Fibroblast of lung (primary cell): ENCODE measurements around the gene EVA1B. TPM values are rescaled to one million over a fixed set of nuclear protein-coding genes. Genes with fewer than 3 reads are reported as not detected.

Experiments used
- DNase-seq, 2 donors: peaks; one replicate each; pipeline versions ENCODE4 v3.0.0 to v3.0.0-alpha.2; 2010; ENCODE audit warnings: low read depth in 2 of 2
- H2AFZ ChIP-seq: 2 replicates; pipeline ENCODE4 v1.5.1; 2012; ENCODE audit warnings: low read length, control low read depth, inconsistent platforms
- H3K27ac ChIP-seq: 2 replicates; pipeline ENCODE4 v1.5.1; 2011; ENCODE audit warnings: low read length, control low read depth; ENCODE audit not compliant: insufficient read depth
- H3K27me3 ChIP-seq: 2 replicates; pipeline ENCODE4 v1.5.1; 2011; ENCODE audit warnings: mild to moderate bottlenecking, low read length; ENCODE audit not compliant: control insufficient read depth, insufficient read depth
- H3K36me3 ChIP-seq: 2 replicates; pipeline ENCODE4 v1.5.1; 2011; ENCODE audit warnings: low read length; ENCODE audit not compliant: control insufficient read depth, insufficient read depth
- H3K4me1 ChIP-seq: 2 replicates; pipeline ENCODE4 v1.5.1; 2011; ENCODE audit warnings: low read length; ENCODE audit not compliant: control insufficient read depth, insufficient read depth; ENCODE audit errors: extremely low read depth
- H3K4me2 ChIP-seq: 2 replicates; pipeline ENCODE4 v1.5.1; 2011; ENCODE audit warnings: low read length, control low read depth; ENCODE audit not compliant: insufficient read depth; ENCODE audit errors: extremely low read depth
- H3K4me3 ChIP-seq, 4 experiments: fragments of 200-600 bp in 1 of 4; sonication (generic) in 1 of 4; replicated peaks in 1 of 4; 2 replicates each; pipeline ENCODE4 v1.5.1; 2011 to 2016; ENCODE audit warnings: low read length in 4 of 4, low read depth in 3 of 4, mild to moderate bottlenecking in 3 of 4, control low read depth in 2 of 4, inconsistent platforms in 1 of 4, mixed read lengths in 1 of 4; ENCODE audit not compliant: insufficient read depth in 1 of 4; ENCODE audit errors: control extremely low read depth in 1 of 4
- H3K79me2 ChIP-seq: 2 replicates; pipeline ENCODE4 v1.5.1; 2012; ENCODE audit warnings: mild to moderate bottlenecking, low read length, inconsistent platforms; ENCODE audit not compliant: control insufficient read depth, insufficient read depth
- H3K9ac ChIP-seq: 2 replicates; pipeline ENCODE4 v1.5.1; 2011; ENCODE audit warnings: mild to moderate bottlenecking, low read length, control low read depth; ENCODE audit not compliant: insufficient read depth
- H3K9me3 ChIP-seq: 2 replicates; pipeline ENCODE4 v1.5.1; 2012; ENCODE audit warnings: low read depth, low read length; ENCODE audit not compliant: control insufficient read depth, insufficient read depth
- H4K20me1 ChIP-seq: 2 replicates; pipeline ENCODE4 v1.5.1; 2011; ENCODE audit warnings: low read length; ENCODE audit not compliant: control insufficient read depth, insufficient read depth; ENCODE audit errors: extremely low read depth
- CTCF ChIP-seq, 2 donors: IDR thresholded peaks in 1 of 2; conservative IDR thresholded peaks in 1 of 2; 1 replicate in 1 of 2; 2 replicates in 1 of 2; pipeline ENCODE4 v1.5.1; 2011 to 2012; ENCODE audit warnings: low read length in 2 of 2, control low read depth in 1 of 2, inconsistent platforms in 1 of 2, low read depth in 1 of 2, mild to moderate bottlenecking in 1 of 2
- EZH2 ChIP-seq: IDR thresholded peaks from 2 replicates; pipeline ENCODE4 v1.5.1; 2012; ENCODE audit warnings: low read length, control low read depth, mild to moderate bottlenecking; ENCODE audit errors: missing control alignments
- polyA plus RNA-seq, 2 donors: library from polyadenylated mRNA; depleted of rRNA in 1 of 2; stranded (reverse) in 1 of 2; unstranded in 1 of 2; fragments of >200 nt; gene quantifications; 2 replicates each; pipeline ENCODE4 v1.2.1, GENCODE V29; 2011 to 2012; ENCODE audit warnings: missing spikeins in 1 of 2
- total RNA-seq: library from RNA; depleted of rRNA; stranded (reverse); fragments of >200 nt; gene quantifications from 2 replicates; pipeline ENCODE4 v1.2.1, GENCODE V29; 2014

The EVA1B gene
- total and polyA plus RNA-seq, 2 donors (not counting 1 experiment from before 2014, with no cell fraction given), result 27.1 to 199 TPM

DNA sequence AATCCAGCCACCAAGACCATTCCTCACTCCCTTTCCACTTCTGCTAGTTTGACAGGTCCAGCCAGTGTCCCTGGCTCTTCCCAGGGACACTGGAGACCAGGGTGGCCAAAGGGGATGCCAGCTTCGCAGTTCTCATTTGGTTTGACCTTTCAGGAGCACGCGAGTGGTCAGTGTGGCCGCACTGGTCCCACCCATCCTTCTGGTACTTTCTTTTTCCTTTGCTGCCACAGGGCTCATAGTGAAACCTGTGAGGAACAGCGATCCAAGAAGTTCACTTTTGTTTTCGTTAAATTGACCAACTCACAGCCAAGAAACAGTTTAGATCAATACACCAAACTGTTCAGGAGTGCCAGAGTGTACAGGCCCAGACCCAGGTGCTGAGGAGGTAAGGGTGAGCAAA lies 14.4 kb upstream of the EVA1B start:
- Histone ChIP-seq H3K4me3 (no peak overlapping the region), H3K9ac (no peak overlapping the region), H3K4me2 (no peak overlapping the region), H3K9me3 (no peaks in the 10 kb centered on the region), H2AFZ (no peak overlapping the region), H3K27me3 (no peaks in the 10 kb centered on the region), H4K20me1 (no peaks in the 10 kb centered on the region), H3K36me3 (peaks cover 12% of the 10 kb centered on the region), H3K27ac (no peak overlapping the region), H3K79me2 (no peaks in the 10 kb centered on the region), H3K4me1 (peaks cover under 1% of the 10 kb centered on the region)
- TF ChIP-seq EZH2 (no peak), CTCF (conservative IDR thresholded peaks at IDR 0.05 in 1 of 2, IDR thresholded peaks at IDR 0.05 in 1 of 2; ENCODE audit: low read depth in 1 of 2, low read length in 2 of 2) (no peak)
- DNase-seq, result no peak

DNA sequence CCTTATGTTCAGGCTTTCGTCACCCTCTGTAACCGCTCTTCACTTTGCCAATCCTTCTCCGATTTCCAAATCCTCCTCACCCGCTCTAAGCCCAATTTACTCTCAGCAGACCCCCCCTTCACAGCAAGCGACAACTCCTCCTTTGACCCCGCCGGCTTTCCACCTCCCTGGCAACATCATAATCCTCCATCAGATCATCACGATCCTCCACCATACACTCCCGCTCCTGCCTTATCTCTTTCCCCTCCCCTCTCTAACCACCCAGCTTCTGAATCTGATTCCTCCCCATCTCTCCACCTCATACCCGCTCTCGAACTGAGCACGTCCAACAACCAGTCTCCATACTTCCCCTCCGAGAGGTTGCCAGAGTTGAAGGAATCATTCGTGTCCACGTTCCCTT lies 7.5 kb upstream of the EVA1B start:
- Histone ChIP-seq H3K9ac (no peak overlapping the region), H2AFZ (no peak overlapping the region), H3K79me2 (no peaks in the 10 kb centered on the region), H3K36me3 (no peaks in the 10 kb centered on the region), H3K9me3 (no peaks in the 10 kb centered on the region), H3K27me3 (no peaks in the 10 kb centered on the region), H4K20me1 (no peaks in the 10 kb centered on the region), H3K4me1 (peaks cover 6% of the 10 kb centered on the region), H3K4me2 (no peak overlapping the region), H3K4me3 (no peak overlapping the region), H3K27ac (no peak overlapping the region)
- TF ChIP-seq CTCF (conservative IDR thresholded peaks at IDR 0.05 in 1 of 2, IDR thresholded peaks at IDR 0.05 in 1 of 2; ENCODE audit: low read depth in 1 of 2, low read length in 2 of 2) (no peak), EZH2 (no peak)
- DNase-seq, result no peak

GRCh38 chr1:36329817-36330216 lies 6.4 kb upstream of the EVA1B start:
- no peak for DNase-seq
- H3K36me3 ChIP-seq, result no peaks in the 10 kb centered on the region
- no peaks in the 10 kb centered on the region for H3K27me3 ChIP-seq
- H2AFZ ChIP-seq, result no peak overlapping the region
- peaks cover 6% of the 10 kb centered on the region for H3K4me1 ChIP-seq
- TF ChIP-seq EZH2 (no peak), CTCF (conservative IDR thresholded peaks at IDR 0.05 in 1 of 2, IDR thresholded peaks at IDR 0.05 in 1 of 2; ENCODE audit: low read depth in 1 of 2, low read length in 2 of 2) (no peak)
- H3K4me3 ChIP-seq, result no peak overlapping the region
- no peak overlapping the region for H3K27ac ChIP-seq
- H3K9me3 ChIP-seq, result no peaks in the 10 kb centered on the region
- no peaks in the 10 kb centered on the region for H4K20me1 ChIP-seq
- H3K4me2 ChIP-seq, result no peak overlapping the region
- H3K9ac ChIP-seq, result no peak overlapping the region
- H3K79me2 ChIP-seq, result no peaks in the 10 kb centered on the region
